Cardiac fibroblast (primary cell): Measurements from ENCODE around the gene NOP14.

Experiments
- DNase-seq, 2 donors: peaks; one replicate each; pipeline versions ENCODE4 v3.0.0 to v3.0.0-alpha.2; 2010; ENCODE audit warnings: low read depth in 2 of 2
- H3K4me3 ChIP-seq, 2 donors: replicated peaks in 1 of 2; 1 replicate in 1 of 2; 2 replicates in 1 of 2; pipeline ENCODE4 v1.5.1; 2011; ENCODE audit warnings: low read depth in 2 of 2, low read length in 2 of 2, mild to moderate bottlenecking in 2 of 2, moderate library complexity in 1 of 2
- CTCF ChIP-seq: IDR thresholded peaks from one replicate; pipeline ENCODE4 v1.5.1; 2011; ENCODE audit warnings: low read depth, mild to moderate bottlenecking, low read length, inconsistent platforms

Gene NOP14

GRCh38 chr4:2929469-2929868 lies 33.7 kb downstream of the NOP14 start:
- H3K4me3 ChIP-seq: no peak overlapping the region
- no peak for DNase-seq
- TF ChIP-seq CTCF: no peak

DNA sequence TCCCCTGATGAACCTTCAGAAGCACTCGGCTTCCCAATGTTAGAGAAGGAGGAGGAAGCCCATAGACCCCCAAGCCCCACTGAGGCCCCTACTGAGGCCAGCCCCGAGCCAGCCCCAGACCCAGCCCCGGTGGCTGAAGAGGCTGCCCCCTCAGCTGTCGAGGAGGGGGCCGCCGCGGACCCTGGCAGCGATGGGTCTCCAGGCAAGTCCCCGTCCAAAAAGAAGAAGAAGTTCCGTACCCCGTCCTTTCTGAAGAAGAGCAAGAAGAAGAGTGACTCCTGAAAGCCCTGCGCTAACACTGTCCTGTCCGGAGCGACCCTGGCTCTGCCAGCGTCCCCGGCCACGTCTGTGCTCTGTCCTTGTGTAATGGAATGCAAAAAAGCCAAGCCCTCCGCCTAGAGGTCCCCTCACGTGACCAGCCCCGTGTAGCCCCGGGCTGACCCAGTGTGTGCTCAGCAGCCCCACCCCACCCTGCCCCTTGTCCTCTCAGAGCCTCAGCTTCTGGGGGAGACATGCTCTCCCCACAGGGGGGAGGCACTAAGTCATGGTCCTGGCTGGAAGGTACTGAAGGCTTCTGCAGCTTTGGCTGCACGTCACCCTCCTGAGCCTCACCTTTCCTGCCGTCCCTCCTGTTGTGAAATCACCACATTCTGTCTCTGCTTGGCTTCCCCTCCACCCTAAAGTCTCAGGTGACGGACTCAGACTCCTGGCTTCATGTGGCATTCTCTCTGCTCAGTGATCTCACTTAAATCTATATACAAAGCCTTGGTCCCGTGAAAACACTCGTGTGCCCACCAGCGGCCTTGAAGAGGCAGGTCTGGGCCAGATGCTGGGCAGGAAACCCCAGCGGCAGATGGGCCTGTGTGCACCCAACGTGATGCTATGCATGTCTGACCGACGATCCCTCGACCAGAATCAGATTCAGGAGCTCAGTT lies 34.7 kb downstream of the NOP14 start:
- no peak for DNase-seq
- TF ChIP-seq CTCF: no peak
- no peak overlapping the region for H3K4me3 ChIP-seq

- no peak for DNase-seq
- no peak overlapping the region for H3K4me3 ChIP-seq
- no peak for TF ChIP-seq CTCF
These were observed 35.5 kb downstream of the NOP14 start for GRCh38 chr4:2927696-2928075.

DNA sequence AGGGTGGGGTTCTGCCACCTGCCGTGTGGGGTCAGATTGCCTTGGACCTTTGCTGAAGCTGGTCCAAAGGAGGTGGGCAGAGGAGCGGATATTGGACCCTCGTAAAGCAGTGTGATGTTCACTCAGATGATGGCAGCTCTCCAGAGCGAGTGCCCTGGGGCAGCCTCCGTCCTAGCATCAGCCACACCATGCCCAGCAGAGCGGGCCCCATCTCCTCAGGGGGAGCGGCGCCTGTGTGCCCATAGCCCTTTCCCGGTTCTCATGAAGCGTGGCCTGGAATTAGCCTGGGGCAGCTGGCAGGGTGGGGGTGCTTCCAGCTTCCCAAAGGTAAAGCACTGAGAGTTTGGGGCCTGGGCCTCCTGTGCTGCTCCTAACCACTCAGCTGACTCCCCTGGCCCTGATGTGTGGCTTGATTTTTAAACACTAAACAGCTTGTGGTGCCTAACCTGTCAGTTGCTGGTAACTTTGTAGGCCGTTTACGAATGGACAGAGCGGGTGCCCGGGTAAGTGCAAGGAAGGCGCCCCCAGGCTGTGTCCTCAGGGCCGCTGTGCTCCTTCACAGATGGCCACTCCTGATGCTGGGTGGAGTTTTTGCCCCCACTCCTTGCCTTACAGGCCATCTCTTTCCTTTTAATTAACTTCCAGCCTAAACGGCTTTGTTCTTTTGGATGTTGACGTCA lies 36.0 kb downstream of the NOP14 start:
- no peak overlapping the region for H3K4me3 ChIP-seq
- DNase-seq: no peak
- no peak for TF ChIP-seq CTCF

GRCh38 chr4:2925931-2926860 lies 37.0 kb downstream of the NOP14 start:
- no peak for TF ChIP-seq CTCF
- no peak overlapping the region for H3K4me3 ChIP-seq
- no peak for DNase-seq

DNA sequence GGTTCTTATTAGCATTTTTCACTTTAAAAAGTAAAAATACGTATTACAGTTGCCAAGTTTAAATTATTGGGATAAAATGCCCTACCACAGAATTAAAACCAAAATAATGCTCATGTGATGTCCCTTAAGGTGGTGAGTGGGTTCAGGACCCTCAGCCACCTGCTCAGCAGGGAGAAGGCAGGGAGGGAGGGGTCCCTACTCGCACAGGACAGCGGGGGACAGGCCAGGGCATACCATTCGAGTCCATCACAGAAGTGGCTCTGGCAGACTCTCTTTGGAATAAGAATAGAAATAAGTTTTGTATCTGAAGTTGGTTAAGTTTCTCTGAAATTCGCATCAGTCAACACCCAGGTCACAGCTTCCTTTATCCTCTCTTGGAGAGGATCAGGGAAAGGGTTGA lies 37.7 kb downstream of the NOP14 start:
- TF ChIP-seq CTCF: no peak
- DNase-seq: no peak
- H3K4me3 ChIP-seq: no peak overlapping the region
